ENCODE measurements around the gene KIAA1328. TPM values are rescaled to one million over a fixed set of nuclear protein-coding genes. Genes with fewer than 3 reads are reported as not detected.
"Not testable (repeated sequence)": the region's sequence is repeated elsewhere in the genome, so short reads cannot be mapped to it uniquely, and the experiment has no call there.

KIAA1328 gene
- total and polyA plus RNA-seq, 2 donors (not counting 3 experiments of a cell fraction or from before 2014, with no cell fraction given), result 2.7 to 6.5 TPM

GRCh38 chr18:36905571-36905970, 76.6 kb downstream of the KIAA1328 start:
- Histone ChIP-seq H3K9me3 (replicated peaks; ENCODE audit: control insufficient read depth, insufficient read depth, low read length) (no peaks in the 10 kb centered on the region), H3K27ac (ENCODE audit: insufficient read depth, low read depth, low read length) (no peak overlapping the region), H3K4me1 (ENCODE audit: control insufficient read depth, extremely low read depth, insufficient read depth, low read length) (peaks cover 7% of the 10 kb centered on the region), H3K79me2 (ENCODE audit: control insufficient read depth, insufficient read depth, low read length) (no peaks in the 10 kb centered on the region), H3K4me2 (ENCODE audit: insufficient read depth, low read length) (no peak overlapping the region), H3K9ac (replicated peaks; ENCODE audit: extremely low read depth, insufficient read depth, low read length) (no peak overlapping the region), H3K27me3 (ENCODE audit: control insufficient read depth in 2 of 2, insufficient read depth in 2 of 2, low read length in 2 of 2) (no peaks in the 10 kb centered on the region), H3K9me1 (replicated peaks; ENCODE audit: control insufficient read depth, extremely low read depth, insufficient read depth, low read length) (no peaks in the 10 kb centered on the region), H3K4me3 (replicated peaks in 1 of 3; ENCODE audit: insufficient read depth in 1 of 3, low read depth in 1 of 3, low read length in 3 of 3) (no peak overlapping the region), H4K20me1 (replicated peaks; ENCODE audit: control insufficient read depth, extremely low read depth, insufficient read depth, low read length) (no peaks in the 10 kb centered on the region), H2AFZ (ENCODE audit: low read depth, low read length) (no peak overlapping the region), H3K36me3 (ENCODE audit: control insufficient read depth in 2 of 2, extremely low read depth in 1 of 2, insufficient read depth in 2 of 2, low read length in 2 of 2) (no peaks in the 10 kb centered on the region)
- BruUV-seq (replicated peaks), result no TSS peak
- DNase-seq (ENCODE audit: low read depth, low spot score) (no peak), FAIRE-seq (no peak)
- CTCF ChIA-PET, result interaction anchor here (1.2 to 1.3 kb wide), 2 partner anchors 10 to 12 kb away, joined by 3 to 4 read pairs; no protein-coding TSS in a partner anchor
- TF ChIP-seq JUN (IDR thresholded peaks at IDR 0.05; ENCODE audit: borderline replicate concordance, insufficient read depth, insufficient read length, low read depth) (no peak), POLR2AphosphoS5 (IDR thresholded peaks at IDR 0.05; ENCODE audit: insufficient read depth, low read depth, low read length) (no peak), MAX (IDR thresholded peaks at IDR 0.05; ENCODE audit: insufficient read depth, insufficient read length) (no peak), FOS (IDR thresholded peaks at IDR 0.05; ENCODE audit: borderline replicate concordance, insufficient read depth, low read length) (no peak), GATA2 (IDR thresholded peaks at IDR 0.05; ENCODE audit: insufficient read depth, insufficient read length, low read depth, low read length) (no peak), EZH2 (IDR thresholded peaks at IDR 0.05; ENCODE audit: borderline replicate concordance, low read depth, low read length, severe bottlenecking) (no peak), MYC (IDR thresholded peaks at IDR 0.05; ENCODE audit: low read depth, low read length) (no peak), CTCF (IDR thresholded peaks at IDR 0.05; ENCODE audit: extremely low read depth in 1 of 2, insufficient read depth in 1 of 2, low read depth in 1 of 2, low read length in 2 of 2) (no peak), POLR2A (IDR thresholded peaks at IDR 0.05; ENCODE audit: low read depth, low read length) (no peak)
- dilution Hi-C loops (cut with MboI; ENCODE audit: extremely low pct_ligation_motif_present, low sequenced_read_pairs) (no loop called here), intact Hi-C loops (cut with micrococcal nuclease) (loop anchor here (2.0 kb wide), 1 partner anchor 15 kb away; no protein-coding TSS in a partner anchor)
- POLR2A ChIA-PET, result no interaction called here

- H3K9me1 ChIP-seq (replicated peaks; ENCODE audit: control insufficient read depth, extremely low read depth, insufficient read depth, low read length); H3K36me3 ChIP-seq (ENCODE audit: control insufficient read depth in 2 of 2, extremely low read depth in 1 of 2, insufficient read depth in 2 of 2, low read length in 2 of 2); H3K27me3 ChIP-seq (ENCODE audit: control insufficient read depth in 2 of 2, insufficient read depth in 2 of 2, low read length in 2 of 2); FAIRE-seq; H3K4me1 ChIP-seq (ENCODE audit: control insufficient read depth, extremely low read depth, insufficient read depth, low read length); H3K27ac ChIP-seq (ENCODE audit: insufficient read depth, low read depth, low read length); H3K79me2 ChIP-seq (ENCODE audit: control insufficient read depth, insufficient read depth, low read length); dilution Hi-C loops (cut with MboI; ENCODE audit: extremely low pct_ligation_motif_present, low sequenced_read_pairs); H3K4me2 ChIP-seq (ENCODE audit: insufficient read depth, low read length); H3K9me3 ChIP-seq (replicated peaks; ENCODE audit: control insufficient read depth, insufficient read depth, low read length); BruUV-seq (replicated peaks); H3K4me3 ChIP-seq (replicated peaks in 1 of 3; ENCODE audit: insufficient read depth in 1 of 3, low read depth in 1 of 3, low read length in 3 of 3); H2AFZ ChIP-seq (ENCODE audit: low read depth, low read length); POLR2A ChIA-PET; H3K9ac ChIP-seq (replicated peaks; ENCODE audit: extremely low read depth, insufficient read depth, low read length); H4K20me1 ChIP-seq (replicated peaks; ENCODE audit: control insufficient read depth, extremely low read depth, insufficient read depth, low read length); intact Hi-C loops (cut with micrococcal nuclease); DNase-seq (ENCODE audit: low read depth, low spot score); CTCF ChIA-PET: not testable (repeated sequence)
These were observed 80.4 kb downstream of the KIAA1328 start for GRCh38 chr18:36909282-36909681.
